GM23338 (cell line): ENCODE results near the gene CACNA2D4. TPM values are rescaled to one million over a fixed set of nuclear protein-coding genes. Genes with fewer than 3 reads are reported as not detected.

ENCODE experiments used
- ATAC-seq: fragments of 200-7000 bp; cut with Tn5 transposase; 3 replicates; pipeline ENCODE4 v1.9.1; 2020
- DNase-seq: peaks from one replicate; pipeline ENCODE4 v3.0.0-alpha.2; 2015; ENCODE audit warnings: low spot score
- H2AFZ ChIP-seq: fragments of 200-600 bp; sonication (generic); 2 replicates; pipeline ENCODE4 v1.8.0; 2016; ENCODE audit warnings: antibody characterized with exemption, mild to moderate bottlenecking, moderate library complexity
- H3F3A ChIP-seq: fragments of 200-600 bp; sonication (generic); replicated peaks from 2 replicates; pipeline ENCODE4 v1.8.0; 2017; ENCODE audit warnings: antibody characterized with exemption, mixed run types, low read depth
- H3K27ac ChIP-seq: fragments of 200-600 bp; sonication (generic); 2 replicates; pipeline ENCODE4 v1.6.1; 2016; ENCODE audit warnings: low read depth
- H3K27me3 ChIP-seq: fragments of 200-600 bp; sonication (generic); 2 replicates; pipeline ENCODE4 v1.8.0; 2016; ENCODE audit warnings: mild to moderate bottlenecking, mixed run types, moderate library complexity; ENCODE audit not compliant: insufficient read depth
- H3K36me3 ChIP-seq: fragments of 200-600 bp; sonication (generic); 2 replicates; pipeline ENCODE4 v1.8.0; 2016; ENCODE audit warnings: mild to moderate bottlenecking; ENCODE audit not compliant: insufficient read depth
- H3K4me1 ChIP-seq: fragments of 200-600 bp; sonication (generic); 2 replicates; pipeline ENCODE4 v1.8.0; 2016; ENCODE audit warnings: mild to moderate bottlenecking, moderate library complexity; ENCODE audit not compliant: insufficient read depth
- H3K4me2 ChIP-seq: fragments of 200-600 bp; sonication (generic); 2 replicates; pipeline ENCODE4 v1.7.1; 2017; ENCODE audit warnings: mixed run types
- H3K4me3 ChIP-seq: fragments of 200-600 bp; sonication (generic); 2 replicates; pipeline ENCODE4 v1.6.1; 2016; ENCODE audit warnings: mixed run types
- H3K79me2 ChIP-seq: fragments of 200-600 bp; sonication (generic); replicated peaks from 2 replicates; pipeline ENCODE4 v1.8.0; 2017; ENCODE audit warnings: mild to moderate bottlenecking; ENCODE audit not compliant: insufficient read depth
- H3K9me2 ChIP-seq: fragments of 200-600 bp; sonication (generic); 2 replicates; pipeline ENCODE4 v1.8.0; 2017; ENCODE audit not compliant: insufficient read depth
- H4K20me1 ChIP-seq: fragments of 200-600 bp; sonication (generic); replicated peaks from 2 replicates; pipeline ENCODE4 v1.8.0; 2017; ENCODE audit warnings: mild to moderate bottlenecking; ENCODE audit not compliant: insufficient read depth
- H3K27ac Mint-ChIP-seq: 2 replicates; pipeline ENCODE4 v1.8.0; 2020; ENCODE audit warnings: inconsistent platforms, mild to moderate bottlenecking, moderate library complexity, mixed read lengths
- H3K27me3 Mint-ChIP-seq: 3 replicates; pipeline ENCODE4 v1.8.0; 2022; ENCODE audit warnings: low read depth, mild to moderate bottlenecking, moderate library complexity, mixed read lengths, inconsistent platforms; ENCODE audit not compliant: insufficient read depth, poor library complexity
- H3K36me3 Mint-ChIP-seq: 3 replicates; pipeline ENCODE4 v1.8.0; 2021; ENCODE audit warnings: low read depth, mild to moderate bottlenecking, inconsistent platforms, moderate library complexity, mixed read lengths
- H3K4me1 Mint-ChIP-seq: 3 replicates; pipeline ENCODE4 v1.8.0; 2020; ENCODE audit warnings: mild to moderate bottlenecking, inconsistent platforms, mixed read lengths
- H3K4me3 Mint-ChIP-seq: 3 replicates; pipeline ENCODE4 v1.8.0; 2021; ENCODE audit warnings: moderate library complexity, mild to moderate bottlenecking, inconsistent platforms, mixed read lengths
- H3K9me3 Mint-ChIP-seq: 3 replicates; pipeline ENCODE4 v1.8.0; 2020; ENCODE audit warnings: moderate library complexity, mild to moderate bottlenecking, inconsistent platforms, mixed read lengths
- CREB1 ChIP-seq: fragments of 250-450 bp; sonication (Bioruptor Pico); IDR thresholded peaks from 2 replicates; pipeline ENCODE4 v1.5.0; 2020; ENCODE audit warnings: low read depth, mild to moderate bottlenecking, moderate library complexity
- JUNB ChIP-seq: IDR thresholded peaks from one replicate; pipeline ENCODE4 v1.6.1; 2016; ENCODE audit warnings: antibody characterized with exemption; ENCODE audit not compliant: unreplicated experiment
- STAT1 ChIP-seq: IDR thresholded peaks from one replicate; pipeline ENCODE4 v1.6.1; 2016; ENCODE audit warnings: antibody characterized with exemption; ENCODE audit not compliant: unreplicated experiment
- ZNF331 ChIP-seq: fragments of 250-450 bp; sonication (Bioruptor Pico); IDR thresholded peaks from 2 replicates; pipeline ENCODE4 v1.5.0; 2020; ENCODE audit warnings: low read depth, mild to moderate bottlenecking, moderate library complexity
- polyA plus RNA-seq: library from polyadenylated mRNA; unstranded; fragments of >200 nt; fragmentation: Nextera tagmentation; extraction: Ambion mirVana; gene quantifications from 2 replicates; pipeline ENCODE4 v1.2.1, GENCODE V29; 2016
- total RNA-seq: library from RNA; depleted of rRNA; stranded (reverse); fragments of >200 nt; shearing (Covaris generic); gene quantifications from 2 replicates; pipeline ENCODE4 v1.2.3, GENCODE V29; 2014
- TF ChIP-seq, protein P1 (sequence below): fragments of 250-450 bp; sonication (Bioruptor Pico); IDR thresholded peaks from 2 replicates; pipeline ENCODE4 v1.5.0; 2020; ENCODE audit warnings: mild to moderate bottlenecking, moderate library complexity

The CACNA2D4 gene
- total and polyA plus RNA-seq, 2 experiments from 2014 or later, result 0.07 to 0.24 TPM

- TF ChIP-seq, protein P1, sequence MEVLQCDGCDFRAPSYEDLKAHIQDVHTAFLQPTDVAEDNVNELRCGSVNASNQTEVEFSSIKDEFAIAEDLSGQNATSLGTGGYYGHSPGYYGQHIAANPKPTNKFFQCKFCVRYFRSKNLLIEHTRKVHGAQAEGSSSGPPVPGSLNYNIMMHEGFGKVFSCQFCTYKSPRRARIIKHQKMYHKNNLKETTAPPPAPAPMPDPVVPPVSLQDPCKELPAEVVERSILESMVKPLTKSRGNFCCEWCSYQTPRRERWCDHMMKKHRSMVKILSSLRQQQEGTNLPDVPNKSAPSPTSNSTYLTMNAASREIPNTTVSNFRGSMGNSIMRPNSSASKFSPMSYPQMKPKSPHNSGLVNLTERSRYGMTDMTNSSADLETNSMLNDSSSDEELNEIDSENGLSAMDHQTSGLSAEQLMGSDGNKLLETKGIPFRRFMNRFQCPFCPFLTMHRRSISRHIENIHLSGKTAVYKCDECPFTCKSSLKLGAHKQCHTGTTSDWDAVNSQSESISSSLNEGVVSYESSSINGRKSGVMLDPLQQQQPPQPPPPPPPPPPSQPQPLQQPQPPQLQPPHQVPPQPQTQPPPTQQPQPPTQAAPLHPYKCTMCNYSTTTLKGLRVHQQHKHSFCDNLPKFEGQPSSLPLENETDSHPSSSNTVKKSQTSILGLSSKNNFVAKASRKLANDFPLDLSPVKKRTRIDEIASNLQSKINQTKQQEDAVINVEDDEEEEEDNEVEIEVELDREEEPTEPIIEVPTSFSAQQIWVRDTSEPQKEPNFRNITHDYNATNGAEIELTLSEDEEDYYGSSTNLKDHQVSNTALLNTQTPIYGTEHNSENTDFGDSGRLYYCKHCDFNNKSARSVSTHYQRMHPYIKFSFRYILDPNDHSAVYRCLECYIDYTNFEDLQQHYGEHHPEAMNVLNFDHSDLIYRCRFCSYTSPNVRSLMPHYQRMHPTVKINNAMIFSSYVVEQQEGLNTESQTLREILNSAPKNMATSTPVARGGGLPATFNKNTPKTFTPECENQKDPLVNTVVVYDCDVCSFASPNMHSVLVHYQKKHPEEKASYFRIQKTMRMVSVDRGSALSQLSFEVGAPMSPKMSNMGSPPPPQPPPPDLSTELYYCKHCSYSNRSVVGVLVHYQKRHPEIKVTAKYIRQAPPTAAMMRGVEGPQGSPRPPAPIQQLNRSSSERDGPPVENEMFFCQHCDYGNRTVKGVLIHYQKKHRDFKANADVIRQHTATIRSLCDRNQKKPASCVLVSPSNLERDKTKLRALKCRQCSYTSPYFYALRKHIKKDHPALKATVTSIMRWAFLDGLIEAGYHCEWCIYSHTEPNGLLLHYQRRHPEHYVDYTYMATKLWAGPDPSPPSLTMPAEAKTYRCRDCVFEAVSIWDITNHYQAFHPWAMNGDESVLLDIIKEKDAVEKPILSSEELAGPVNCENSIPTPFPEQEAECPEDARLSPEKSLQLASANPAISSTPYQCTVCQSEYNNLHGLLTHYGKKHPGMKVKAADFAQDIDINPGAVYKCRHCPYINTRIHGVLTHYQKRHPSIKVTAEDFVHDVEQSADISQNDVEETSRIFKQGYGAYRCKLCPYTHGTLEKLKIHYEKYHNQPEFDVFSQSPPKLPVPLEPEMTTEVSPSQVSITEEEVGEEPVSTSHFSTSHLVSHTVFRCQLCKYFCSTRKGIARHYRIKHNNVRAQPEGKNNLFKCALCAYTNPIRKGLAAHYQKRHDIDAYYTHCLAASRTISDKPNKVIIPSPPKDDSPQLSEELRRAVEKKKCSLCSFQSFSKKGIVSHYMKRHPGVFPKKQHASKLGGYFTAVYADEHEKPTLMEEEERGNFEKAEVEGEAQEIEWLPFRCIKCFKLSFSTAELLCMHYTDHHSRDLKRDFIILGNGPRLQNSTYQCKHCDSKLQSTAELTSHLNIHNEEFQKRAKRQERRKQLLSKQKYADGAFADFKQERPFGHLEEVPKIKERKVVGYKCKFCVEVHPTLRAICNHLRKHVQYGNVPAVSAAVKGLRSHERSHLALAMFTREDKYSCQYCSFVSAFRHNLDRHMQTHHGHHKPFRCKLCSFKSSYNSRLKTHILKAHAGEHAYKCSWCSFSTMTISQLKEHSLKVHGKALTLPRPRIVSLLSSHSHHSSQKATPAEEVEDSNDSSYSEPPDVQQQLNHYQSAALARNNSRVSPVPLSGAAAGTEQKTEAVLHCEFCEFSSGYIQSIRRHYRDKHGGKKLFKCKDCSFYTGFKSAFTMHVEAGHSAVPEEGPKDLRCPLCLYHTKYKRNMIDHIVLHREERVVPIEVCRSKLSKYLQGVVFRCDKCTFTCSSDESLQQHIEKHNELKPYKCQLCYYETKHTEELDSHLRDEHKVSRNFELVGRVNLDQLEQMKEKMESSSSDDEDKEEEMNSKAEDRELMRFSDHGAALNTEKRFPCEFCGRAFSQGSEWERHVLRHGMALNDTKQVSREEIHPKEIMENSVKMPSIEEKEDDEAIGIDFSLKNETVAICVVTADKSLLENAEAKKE (CRISPR knock-in tag), result no peak
- TF ChIP-seq CREB1, result no peak
Observed at GRCh38 chr12:1918081-1918883, at the start of gene CACNA2D4 (continued).

DNA sequence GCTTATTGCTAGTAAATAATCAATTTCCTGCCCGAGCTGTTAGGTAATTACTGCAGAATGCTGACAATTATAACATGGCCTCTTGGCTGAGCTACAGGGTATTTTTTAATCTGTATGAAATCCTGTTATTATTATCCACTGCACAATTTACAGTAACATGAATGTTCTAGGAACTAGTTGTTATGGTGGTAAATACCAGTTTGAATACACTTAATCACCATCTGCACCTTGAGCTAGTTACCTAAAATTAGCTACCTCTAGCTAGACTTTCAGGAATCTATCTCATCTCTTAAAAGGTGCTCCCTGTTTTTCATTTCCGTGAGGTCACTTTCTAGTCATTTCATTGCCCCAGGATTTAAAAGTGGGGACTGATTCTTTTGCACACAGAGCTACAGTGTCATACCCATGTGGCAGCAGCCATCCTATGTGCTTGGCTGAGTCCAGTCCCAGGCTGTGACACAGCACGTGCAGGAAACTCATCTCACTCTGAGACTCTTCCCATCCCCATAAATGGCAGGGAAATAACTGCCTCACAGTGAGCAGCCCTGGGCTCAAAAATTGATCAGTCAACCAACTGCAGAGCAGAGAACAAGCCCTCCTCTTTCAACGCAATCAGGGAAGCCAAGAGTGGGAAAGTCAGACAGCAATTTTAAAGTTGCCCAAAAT is 48.2 kb upstream of the CACNA2D4 start:
- H3K9me3 Mint-ChIP-seq, result no peaks in the 10 kb centered on the region
- H3K36me3 Mint-ChIP-seq, result peaks cover 4% of the 10 kb centered on the region; the same call in 2 of the 3 replicates
- no peak overlapping the region for H3K4me3 Mint-ChIP-seq
- H3K4me1 Mint-ChIP-seq, result peaks cover 10% of the 10 kb centered on the region
- H3K79me2 ChIP-seq, result no peaks in the 10 kb centered on the region; the same call in 1 of the 2 replicates
- H3K27ac Mint-ChIP-seq, result peak overlapping the region; percentile 16
- no peaks in the 10 kb centered on the region for H4K20me1 ChIP-seq
- no peaks in the 10 kb centered on the region for H3K27me3 Mint-ChIP-seq
- H3K9me2 ChIP-seq, result no peaks in the 10 kb centered on the region
- no peak overlapping the region for H3K4me3 ChIP-seq
- ATAC-seq, result no peak
- H3K36me3 ChIP-seq, result peaks cover 5% of the 10 kb centered on the region; the same call in 1 of the 2 replicates
- H3K4me2 ChIP-seq, result no peak overlapping the region
- H3K4me1 ChIP-seq, result peaks cover 8% of the 10 kb centered on the region
- H3K27me3 ChIP-seq, result no peaks in the 10 kb centered on the region
- H2AFZ ChIP-seq, result no peak overlapping the region
- no peaks in the 10 kb centered on the region for H3F3A ChIP-seq
- H3K27ac ChIP-seq, result no peak overlapping the region
- no peak for DNase-seq
- no peak for TF ChIP-seq JUNB
- TF ChIP-seq, protein P1 (CRISPR knock-in tag), result no peak
- no peak for TF ChIP-seq ZNF331 (CRISPR knock-in tag)
- TF ChIP-seq STAT1, result no peak
